GM19455 (cell line): ENCODE results near the gene PTPRN2.

Experiments used
- ATAC-seq: cut with Tn5 transposase; IDR thresholded peaks from one replicate; pipeline ENCODE4 v1.9.1; 2021; ENCODE audit not compliant: unreplicated experiment

PTPRN2 gene

DNA sequence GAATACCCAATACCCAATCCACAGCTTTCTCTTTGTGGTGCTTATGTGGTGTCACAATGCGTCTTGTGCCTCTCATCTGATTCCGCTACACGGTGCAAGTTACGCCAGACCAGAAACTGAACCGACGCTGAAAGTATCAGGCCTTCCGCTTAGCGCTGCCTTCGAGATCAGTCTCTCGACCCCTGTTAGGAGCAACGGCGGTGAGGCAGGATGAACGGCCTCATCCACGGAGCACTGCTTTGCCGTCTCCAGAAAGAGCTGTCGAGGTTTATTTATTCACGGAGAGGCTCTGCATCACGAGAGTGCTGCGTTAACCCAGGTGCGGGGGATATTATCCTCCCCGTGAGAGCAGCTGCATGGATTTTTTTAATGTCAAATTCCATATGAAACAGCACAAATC is 786.5 kb downstream of the PTPRN2 start:
- ATAC-seq = no peak

DNA sequence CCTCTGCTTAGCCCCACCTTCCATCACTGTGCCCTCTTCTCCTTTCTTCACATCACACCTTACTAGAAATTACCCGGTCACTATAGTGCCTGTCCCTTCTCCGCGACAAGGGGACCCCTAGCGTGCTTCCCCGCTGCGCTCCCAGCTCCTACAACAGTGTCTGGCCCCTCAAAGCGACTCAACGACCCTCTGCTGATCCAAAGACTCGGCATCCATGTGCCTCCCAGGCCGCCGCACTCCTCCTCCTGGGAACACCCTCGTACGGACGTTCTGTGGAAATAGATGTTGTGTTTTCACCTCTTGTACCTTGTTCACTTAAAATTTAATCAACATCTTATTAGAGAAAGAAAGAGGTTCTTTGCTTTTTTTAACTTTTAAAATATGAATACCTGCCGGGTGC is 787.3 kb downstream of the PTPRN2 start:
- no peak for ATAC-seq

- no peak for ATAC-seq
Observed at GRCh38 chr7:157799076-157799685, 788.4 kb downstream of the PTPRN2 start.

DNA sequence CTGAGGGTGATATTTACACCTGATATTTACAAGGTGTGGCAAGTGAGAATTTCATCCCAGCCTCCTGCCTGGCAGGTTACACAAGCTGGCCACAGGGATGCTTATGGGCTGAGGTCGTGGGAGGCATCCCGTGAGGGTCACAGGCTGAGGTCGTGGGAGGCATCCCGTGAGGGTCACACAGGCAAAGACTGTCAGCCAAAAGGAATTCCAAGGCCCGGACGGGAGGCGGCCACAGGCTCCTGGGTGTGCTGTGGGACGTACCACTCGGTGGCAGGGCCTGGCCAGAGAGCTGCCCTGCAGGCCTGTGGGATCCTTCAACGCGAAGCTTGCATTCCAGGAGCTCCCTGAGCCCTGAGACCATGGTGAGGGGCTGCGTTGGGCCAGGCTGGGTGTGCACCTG is 790.3 kb downstream of the PTPRN2 start:
- no peak for ATAC-seq

GRCh38 chr7:157796846-157797245 is 790.8 kb downstream of the PTPRN2 start:
- no peak for ATAC-seq

- ATAC-seq = no peak
Observed at GRCh38 chr7:157795643-157796042, 792.0 kb downstream of the PTPRN2 start.

- ATAC-seq = no peak
Observed at GRCh38 chr7:157795199-157795598, 792.4 kb downstream of the PTPRN2 start.

- no peak for ATAC-seq
Observed at GRCh38 chr7:157794746-157795065, 792.9 kb downstream of the PTPRN2 start.

DNA sequence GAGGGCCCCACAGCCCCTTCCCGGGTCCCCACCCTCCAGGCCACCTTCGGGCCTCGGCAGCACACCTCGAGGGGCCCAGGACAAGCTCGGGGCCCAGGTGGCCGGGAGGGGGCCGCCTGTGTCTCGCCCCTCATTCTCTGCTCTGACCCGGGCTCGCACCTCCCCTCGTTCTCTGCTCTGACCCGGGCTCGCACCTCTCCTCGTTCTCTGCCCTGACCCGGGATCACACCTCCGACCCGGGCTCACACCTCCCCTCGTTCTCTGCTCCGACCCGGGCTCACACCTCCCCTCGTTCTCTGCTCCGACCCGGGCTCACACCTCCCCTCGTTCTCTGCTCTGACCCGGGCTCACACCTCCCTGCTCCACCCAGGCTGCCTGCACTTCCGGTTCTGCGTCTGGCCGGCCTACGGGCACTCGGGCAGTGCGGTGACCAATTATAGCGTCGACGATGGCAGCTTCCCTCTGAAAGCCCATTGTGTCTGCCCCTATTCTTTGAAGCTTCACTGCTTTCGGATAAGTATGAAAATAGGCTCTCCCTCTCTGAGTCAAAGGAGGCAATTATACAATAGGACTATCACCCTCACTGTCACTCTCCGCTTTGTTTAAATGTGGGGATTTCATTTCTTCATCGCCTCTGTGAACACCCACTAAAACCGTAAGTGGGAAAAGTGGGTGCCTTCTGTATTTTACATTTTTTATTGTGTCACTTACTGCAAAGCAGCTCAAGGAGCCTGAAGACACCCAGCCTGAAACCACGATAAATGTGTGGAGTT is 793.5 kb downstream of the PTPRN2 start:
- no peak for ATAC-seq

GRCh38 chr7:157793087-157793353 is 794.6 kb downstream of the PTPRN2 start:
- no peak for ATAC-seq

- ATAC-seq = no peak
Observed at GRCh38 chr7:157792241-157793086, 795.2 kb downstream of the PTPRN2 start.

DNA sequence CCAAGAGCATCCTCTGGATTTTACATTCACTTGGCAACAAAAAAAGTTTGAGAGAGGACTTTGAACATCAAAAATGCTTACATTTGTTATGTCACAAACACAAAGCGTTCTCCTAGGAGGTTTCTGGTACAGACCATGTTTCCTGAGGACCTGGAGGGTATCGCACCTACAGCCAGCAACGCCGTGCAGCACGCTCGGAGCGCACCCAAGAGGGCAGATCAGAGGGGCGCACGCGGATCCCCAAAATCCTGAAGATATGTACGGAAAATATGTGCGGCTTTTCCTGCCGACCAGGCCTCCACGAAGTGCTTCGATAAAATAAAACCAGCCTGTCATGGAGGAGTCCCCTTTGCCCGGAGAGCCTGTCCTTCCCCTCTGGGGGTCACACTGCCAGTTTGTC is 796.0 kb downstream of the PTPRN2 start:
- no peak for ATAC-seq

DNA sequence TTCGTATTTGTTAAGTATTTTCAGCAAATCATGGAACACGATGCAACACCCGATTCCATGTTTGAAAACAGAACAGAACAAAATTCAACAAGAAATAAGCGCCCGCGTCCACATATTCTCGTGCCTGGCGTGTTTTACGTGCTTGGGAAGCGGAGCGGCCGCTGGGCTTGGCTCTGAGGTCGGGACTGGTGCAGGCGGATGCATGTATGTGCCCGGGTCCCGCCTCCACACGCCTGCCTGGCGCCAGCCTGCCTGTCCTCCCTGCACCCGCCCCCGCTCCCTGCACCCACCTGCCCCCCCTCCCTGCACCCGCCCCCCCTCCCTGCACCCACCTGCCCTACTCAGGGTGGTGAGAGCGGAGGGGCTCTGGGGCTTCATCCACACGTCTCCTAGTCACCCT is 796.4 kb downstream of the PTPRN2 start:
- no peak for ATAC-seq

GRCh38 chr7:157789942-157790341 is 797.7 kb downstream of the PTPRN2 start:
- ATAC-seq = no peak

- ATAC-seq = no peak
Observed at GRCh38 chr7:157789094-157789493, 798.5 kb downstream of the PTPRN2 start.

DNA sequence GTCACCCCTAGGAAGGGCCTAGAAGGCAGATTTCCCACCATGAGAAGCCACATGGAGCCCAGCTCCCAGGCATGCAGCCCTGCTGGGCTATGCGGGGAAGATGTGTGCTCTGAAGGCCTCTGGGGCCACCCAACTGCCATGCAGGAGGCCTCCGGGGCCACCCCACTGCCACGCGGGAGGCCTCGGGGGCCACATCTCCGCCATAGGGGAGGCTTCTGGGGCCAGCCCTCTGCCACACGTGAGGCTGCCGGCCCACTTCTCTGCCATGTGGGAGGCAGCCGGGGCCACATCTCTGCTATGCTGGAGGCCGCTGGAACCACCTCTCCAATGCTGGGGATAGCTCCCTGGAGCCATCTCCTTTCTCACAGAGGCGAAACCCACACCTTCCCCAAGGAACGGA is 799.0 kb downstream of the PTPRN2 start:
- no peak for ATAC-seq

DNA sequence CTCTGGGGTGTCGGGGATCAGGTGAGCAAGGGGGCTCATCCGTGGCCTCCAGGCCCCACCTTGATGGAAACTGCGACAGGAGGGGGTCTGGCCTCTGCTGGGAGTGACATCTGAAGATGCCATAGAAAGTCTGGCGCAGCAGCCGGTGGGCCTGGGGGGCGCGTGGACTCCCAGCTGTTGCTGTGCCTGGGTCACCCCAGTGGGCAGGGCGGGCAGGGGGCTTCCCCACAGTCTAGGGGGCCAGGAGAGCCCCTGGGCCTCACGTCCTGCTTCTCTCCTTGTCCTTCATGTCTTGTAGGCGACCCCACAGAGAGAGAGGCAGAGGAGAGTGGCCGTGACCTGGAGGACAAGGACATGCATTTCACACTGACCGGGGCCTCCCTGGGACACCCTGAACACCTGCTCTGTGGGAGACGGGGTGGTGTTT is 800.3 kb downstream of the PTPRN2 start:
- ATAC-seq = no peak

- ATAC-seq = no peak
Observed at GRCh38 chr7:157786375-157787274, 801.0 kb downstream of the PTPRN2 start.

DNA sequence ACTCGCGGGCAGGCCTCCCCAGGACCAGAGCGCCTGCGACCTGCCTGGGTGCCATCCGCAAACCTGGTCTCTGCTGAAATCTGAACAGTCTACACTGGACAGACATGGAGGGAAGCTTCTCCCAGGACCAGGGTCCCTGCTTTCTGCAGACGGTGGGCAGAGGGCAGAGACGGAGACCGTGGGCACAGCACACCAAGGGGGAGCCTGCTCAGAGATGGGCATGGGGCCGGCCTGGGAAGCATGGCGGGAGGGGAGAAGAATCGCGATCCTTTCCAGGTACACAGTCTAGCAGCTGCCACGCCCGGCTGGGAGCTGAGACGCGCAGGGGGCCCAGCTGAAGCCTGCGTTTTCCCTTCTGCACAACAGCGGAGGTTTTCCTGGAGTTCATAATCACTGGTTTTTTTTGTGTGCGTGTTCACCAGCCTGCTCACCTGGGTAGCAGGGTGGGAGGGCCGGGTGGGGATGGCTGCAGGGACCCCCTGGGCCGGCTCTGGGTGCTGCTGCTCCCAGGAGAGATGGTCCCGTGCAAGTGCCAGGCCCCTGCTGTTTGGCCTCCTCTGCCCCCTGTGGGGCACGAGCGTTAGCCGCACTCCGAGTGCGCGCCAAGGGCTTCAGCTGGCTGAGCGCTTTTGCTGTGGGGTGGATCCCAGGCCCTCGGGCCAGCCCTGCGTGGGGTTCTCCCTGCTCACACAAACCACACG is 802.0 kb downstream of the PTPRN2 start:
- ATAC-seq = no peak

DNA sequence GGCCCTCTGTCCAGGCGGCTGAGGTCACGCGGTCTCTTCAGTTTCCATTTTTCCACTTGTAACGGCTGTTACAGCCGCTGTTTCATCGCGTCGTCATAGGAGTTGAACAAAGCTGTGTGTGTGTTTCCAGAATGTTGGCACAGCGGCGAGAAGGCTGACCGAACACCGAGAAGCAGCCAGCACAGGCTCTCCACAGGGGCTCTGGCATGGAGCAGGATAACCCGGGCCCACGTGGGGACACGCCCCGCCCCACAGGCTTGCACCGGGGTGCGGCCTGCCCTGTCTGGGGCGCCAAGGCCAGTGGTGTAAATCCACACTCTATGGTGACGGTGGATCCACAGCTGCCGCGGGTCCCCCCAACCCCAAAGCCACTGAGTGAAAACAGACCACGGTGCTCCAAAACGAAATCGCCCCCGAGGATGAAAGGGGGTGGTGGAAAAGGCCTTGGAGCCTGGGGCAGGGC is 802.6 kb downstream of the PTPRN2 start:
- ATAC-seq = no peak
